Upper lobe of left lung (tissue), 6 donors: Measurements from ENCODE around the gene CYBC1. TPM values are rescaled to one million over a fixed set of nuclear protein-coding genes. Genes with fewer than 3 reads are reported as not detected.
A peak's percentile ranks its signal among the peaks of the same experiment; 100 is the strongest.

Experiments used
- ATAC-seq, 2 donors: fragments of 200-7000 bp; cut with Tn5 transposase; one replicate each; pipeline ENCODE4 v1.9.1; 2022; ENCODE audit warnings: mild to moderate bottlenecking in 2 of 2, moderate library complexity in 2 of 2; ENCODE audit not compliant: low FRiP score in 2 of 2
- DNase-seq, 2 donors: peaks; one replicate each; pipeline ENCODE4 v3.0.0-alpha.2; 2019 to 2020
- H3K27ac ChIP-seq, 4 donors: fragments of 200-600 bp; sonication (generic); one replicate each; pipeline ENCODE4 v1.5.1; 2016 to 2019
- H3K27me3 ChIP-seq, 4 donors: fragments of 200-600 bp; sonication (generic); one replicate each; pipeline ENCODE4 v1.5.1; 2017 to 2019
- H3K36me3 ChIP-seq, 4 donors: fragments of 200-600 bp; sonication (generic); one replicate each; pipeline ENCODE4 v1.5.1; 2016 to 2019
- H3K4me1 ChIP-seq, 4 donors: fragments of 200-600 bp; sonication (generic); one replicate each; pipeline ENCODE4 v1.5.1; 2018 to 2019
- H3K4me3 ChIP-seq, 4 donors: fragments of 200-600 bp; sonication (generic); one replicate each; pipeline ENCODE4 v1.5.1; 2017 to 2019; ENCODE audit warnings: mild to moderate bottlenecking in 2 of 4, moderate library complexity in 1 of 4
- H3K9me3 ChIP-seq, 4 donors: fragments of 200-600 bp; sonication (generic); one replicate each; pipeline ENCODE4 v1.5.1; 2018 to 2019
- EP300 ChIP-seq, 4 donors: sonication (generic); formaldehyde crosslinking; IDR thresholded peaks; one replicate each; pipeline ENCODE4 v1.5.1; 2017; ENCODE audit warnings: antibody characterized with exemption in 4 of 4, control low read depth in 2 of 4
- POLR2A ChIP-seq, 4 donors: fragments of 450-650 bp; IDR thresholded peaks; one replicate each; pipeline ENCODE4 v1.5.1; 2016 to 2017; ENCODE audit warnings: antibody characterized with exemption in 4 of 4, mild to moderate bottlenecking in 2 of 4
- POLR2AphosphoS5 ChIP-seq, 2 donors: sonication (generic); formaldehyde crosslinking; IDR thresholded peaks; one replicate each; pipeline ENCODE4 v1.5.1; 2017; ENCODE audit warnings: antibody characterized with exemption in 2 of 2
- whole genome bisulfite sequencing, 2 donors: methylation state at CpG; one replicate each; pipeline ENCODE4 v1.1.5; 2017 to 2018; 5-methylcytosine and 5-hydroxymethylcytosine counted together
- total RNA-seq, 6 donors: library from RNA; depleted of rRNA in 4 of 6; stranded (reverse); fragments of >200 nt in 4 of 6; gene quantifications; one replicate each; pipeline versions ENCODE4 v1.1.0 to v1.2.1, GENCODE V29; 2016 to 2021
- TF ChIP-seq, protein P1 (sequence below), 6 experiments: fragments of 450-650 bp in 4 of 6; fragments of 200-600 bp in 2 of 6; sonication (generic) in 2 of 6; IDR thresholded peaks; one replicate each; pipeline ENCODE4 v1.5.1; 2016 to 2019; ENCODE audit warnings: antibody characterized with exemption in 6 of 6
- donor health status: DM: no; HTN: no; CAD: no; lungs with moderate emphysema.
- donor health status: DM: no; HTN: yes; CAD: no; lungs with severe emphysema.

CYBC1 gene
- total RNA-seq, 6 donors from 2014 or later: 74.9 to 193 (median 108) TPM

DNA sequence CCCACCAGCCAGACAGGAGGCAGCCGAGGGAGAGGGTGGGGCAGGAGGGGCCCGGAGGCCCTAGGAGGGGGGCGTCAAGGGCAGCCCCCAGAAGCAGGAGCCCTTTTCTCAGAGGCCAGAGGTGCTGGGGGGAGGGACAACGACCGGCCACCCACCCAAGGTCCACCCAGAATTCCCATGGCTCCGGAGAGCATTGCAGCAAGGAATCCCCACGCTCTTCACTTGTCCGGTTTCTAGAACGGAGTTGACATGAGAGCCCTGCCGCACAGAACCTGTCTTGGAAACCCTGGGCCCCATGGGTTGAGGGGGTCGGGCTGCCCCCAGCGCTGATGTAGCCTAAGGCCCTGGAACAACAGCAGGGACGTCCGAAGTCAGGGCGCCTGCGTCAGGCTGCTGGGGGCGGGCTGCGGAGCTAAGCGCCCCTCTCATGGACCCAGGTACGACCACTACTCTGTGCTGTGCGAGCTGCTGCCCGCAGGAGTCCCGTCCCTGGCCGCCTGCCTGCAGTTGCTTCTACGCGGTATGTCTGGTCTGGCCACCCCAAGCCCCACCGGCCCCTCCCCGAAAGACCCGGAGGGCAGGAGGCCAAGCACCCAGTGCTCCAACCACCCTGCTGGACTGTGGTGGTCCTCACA lies 11.2 kb downstream of the CYBC1 start:
- 92 to 93% methylated on average over 7 to 25 of the region's 29 CpGs for WGBS, 2 donors
- H3K27ac ChIP-seq: no peak overlapping the region
- ATAC-seq (no peak), DNase-seq (peak in 1 of 2 donors; percentile 74)
- H3K9me3 ChIP-seq: no peaks in the 10 kb centered on the region
- H3K36me3 ChIP-seq: peaks cover 4 to 74% (median 48%) of the 10 kb centered on the region in 4 donors
- H3K27me3 ChIP-seq: no peaks in the 10 kb centered on the region
- TF ChIP-seq POLR2AphosphoS5 (IDR thresholded peaks at IDR 0.05) (no peak), EP300 (IDR thresholded peaks at IDR 0.05) (no peak), POLR2A (IDR thresholded peaks at IDR 0.05) (no peak)
- TF ChIP-seq, protein P1, sequence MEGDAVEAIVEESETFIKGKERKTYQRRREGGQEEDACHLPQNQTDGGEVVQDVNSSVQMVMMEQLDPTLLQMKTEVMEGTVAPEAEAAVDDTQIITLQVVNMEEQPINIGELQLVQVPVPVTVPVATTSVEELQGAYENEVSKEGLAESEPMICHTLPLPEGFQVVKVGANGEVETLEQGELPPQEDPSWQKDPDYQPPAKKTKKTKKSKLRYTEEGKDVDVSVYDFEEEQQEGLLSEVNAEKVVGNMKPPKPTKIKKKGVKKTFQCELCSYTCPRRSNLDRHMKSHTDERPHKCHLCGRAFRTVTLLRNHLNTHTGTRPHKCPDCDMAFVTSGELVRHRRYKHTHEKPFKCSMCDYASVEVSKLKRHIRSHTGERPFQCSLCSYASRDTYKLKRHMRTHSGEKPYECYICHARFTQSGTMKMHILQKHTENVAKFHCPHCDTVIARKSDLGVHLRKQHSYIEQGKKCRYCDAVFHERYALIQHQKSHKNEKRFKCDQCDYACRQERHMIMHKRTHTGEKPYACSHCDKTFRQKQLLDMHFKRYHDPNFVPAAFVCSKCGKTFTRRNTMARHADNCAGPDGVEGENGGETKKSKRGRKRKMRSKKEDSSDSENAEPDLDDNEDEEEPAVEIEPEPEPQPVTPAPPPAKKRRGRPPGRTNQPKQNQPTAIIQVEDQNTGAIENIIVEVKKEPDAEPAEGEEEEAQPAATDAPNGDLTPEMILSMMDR (IDR thresholded peaks at IDR 0.05): no peak
- no peak overlapping the region for H3K4me3 ChIP-seq
- H3K4me1 ChIP-seq: peaks cover 0 to 17% (median 11%) of the 10 kb centered on the region in 4 donors

DNA sequence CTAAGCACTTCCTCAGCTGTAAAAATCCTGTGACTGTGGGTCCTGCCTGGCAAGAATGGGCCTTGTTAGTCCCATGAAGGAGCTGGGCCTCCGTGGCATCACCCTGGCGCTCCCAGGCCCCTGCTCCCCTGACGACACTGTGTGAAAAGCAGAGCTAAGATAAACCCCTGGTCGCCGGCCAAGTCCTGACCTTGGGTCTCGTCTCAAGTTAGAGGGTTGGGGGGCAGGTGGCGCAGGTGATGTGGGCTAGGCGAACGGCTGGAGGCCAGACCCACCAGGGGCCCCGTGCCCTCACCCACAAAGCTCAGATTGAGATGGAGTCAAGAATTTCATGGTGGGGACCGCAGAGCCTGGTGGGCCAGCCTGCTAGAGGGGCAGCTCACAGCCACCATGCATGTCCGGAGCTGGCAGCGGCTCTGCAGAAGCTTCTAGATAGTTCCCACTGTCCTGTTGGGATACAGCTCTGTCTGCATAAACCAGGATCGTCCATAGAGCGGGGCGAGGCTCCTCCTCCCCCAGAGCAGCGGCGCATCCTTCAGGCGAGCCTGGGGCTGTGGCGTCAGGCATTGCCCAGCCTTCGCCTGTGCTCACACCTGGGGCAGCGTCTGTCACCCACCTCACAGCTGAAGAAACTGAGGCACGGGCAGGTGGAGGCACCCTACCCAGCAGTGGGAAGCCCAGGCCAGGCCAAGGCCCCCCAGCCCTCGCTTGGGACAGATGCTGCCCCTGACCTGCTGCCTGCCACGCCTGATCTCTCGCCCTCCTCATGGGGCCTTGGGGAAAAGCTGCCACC lies 12.0 kb downstream of the CYBC1 start:
- no peak for ATAC-seq
- TF ChIP-seq, protein P1 (IDR thresholded peaks at IDR 0.05): no peak
- H3K4me3 ChIP-seq: no peak overlapping the region

DNA sequence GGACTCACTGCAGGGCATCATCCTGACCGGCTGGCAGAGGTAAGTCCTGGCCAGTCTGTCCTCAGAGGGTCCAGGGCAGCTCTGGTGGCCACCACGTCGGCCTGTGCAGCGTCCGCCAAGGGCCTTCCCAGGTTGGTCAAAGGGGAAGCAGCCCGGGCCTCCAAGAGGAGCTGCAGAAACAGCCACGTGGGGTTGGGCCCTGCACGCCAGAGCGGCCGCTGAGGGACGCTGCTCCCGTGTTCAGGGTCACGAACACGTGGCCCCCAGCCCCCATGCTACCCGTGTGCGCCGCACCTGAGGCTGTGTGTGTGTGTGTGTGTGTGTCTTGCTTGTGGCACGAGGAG lies 13.3 kb downstream of the CYBC1 start:
- WGBS, 2 donors: 87 to 95% methylated on average over 16 to 18 of the region's 18 CpGs

More for the DNA sequence above, 12.0 kb downstream of the CYBC1 start:
- no peak overlapping the region for H3K27ac ChIP-seq
- H3K27me3 ChIP-seq: no peaks in the 10 kb centered on the region
- H3K4me1 ChIP-seq: peaks cover 0 to 17% (median 11%) of the 10 kb centered on the region in 4 donors
- peak in 1 of 2 donors; percentile 68 for DNase-seq
- no peaks in the 10 kb centered on the region for H3K9me3 ChIP-seq
- WGBS, 2 donors: 67 to 90% methylated on average over 3 to 26 of the region's 26 CpGs
- H3K36me3 ChIP-seq: peaks cover 4 to 69% (median 47%) of the 10 kb centered on the region in 4 donors

DNA sequence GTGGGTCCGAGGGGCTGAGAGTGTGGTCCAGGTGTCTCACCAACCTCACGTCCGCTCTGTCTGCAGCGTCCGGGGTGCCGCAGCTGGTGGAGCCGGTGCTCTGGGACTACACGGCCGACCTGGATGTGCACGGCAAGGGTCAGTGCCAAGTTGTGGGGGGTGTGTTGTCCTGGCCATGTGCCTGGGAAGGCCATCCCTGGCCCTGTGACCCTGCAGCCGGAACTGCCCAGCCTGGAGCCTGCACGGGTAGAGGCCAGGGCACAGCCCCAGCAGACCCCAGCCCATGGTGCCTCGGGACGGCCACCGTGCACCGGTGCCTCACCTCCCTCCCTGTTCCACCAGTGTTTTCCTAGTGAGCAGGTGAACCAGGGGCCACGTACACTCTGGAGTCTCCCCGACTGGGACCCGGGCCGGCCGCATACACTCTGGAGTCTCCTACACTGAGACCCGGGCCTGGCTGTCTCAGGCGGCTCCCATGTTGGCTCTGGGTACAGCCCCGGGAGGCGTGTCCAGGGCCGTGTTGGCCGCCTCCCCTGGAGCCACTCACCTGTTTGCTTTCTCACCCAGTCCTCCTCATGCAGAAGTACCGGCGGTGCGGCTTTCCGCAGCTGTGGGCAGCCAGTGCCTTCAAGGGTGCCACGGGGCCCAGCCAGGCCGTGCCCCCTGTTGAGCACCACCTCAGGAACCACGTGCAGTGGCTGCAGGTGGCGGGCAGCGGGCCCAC lies 13.8 kb downstream of the CYBC1 start:
- Histone ChIP-seq H3K27me3 (no peaks in the 10 kb centered on the region), H3K27ac (no peak overlapping the region), H3K9me3 (no peaks in the 10 kb centered on the region), H3K36me3 (peaks cover 0 to 51% (median 32%) of the 10 kb centered on the region in 4 donors), H3K4me3 (no peak overlapping the region), H3K4me1 (peaks cover 0 to 17% (median 11%) of the 10 kb centered on the region in 4 donors)
- peak in 1 of 2 donors; percentile 78 for DNase-seq
- ATAC-seq: no peak
- TF ChIP-seq POLR2A (IDR thresholded peaks at IDR 0.05) (no peak), POLR2AphosphoS5 (IDR thresholded peaks at IDR 0.05) (no peak), EP300 (IDR thresholded peaks at IDR 0.05) (no peak)
- TF ChIP-seq, protein P1 (IDR thresholded peaks at IDR 0.05): no peak
- 88% methylated on average over 10 to 16 of the region's 36 CpGs for WGBS, 2 donors

More for the DNA sequence above, 13.3 kb downstream of the CYBC1 start:
- no peaks in the 10 kb centered on the region for H3K9me3 ChIP-seq
- no peaks in the 10 kb centered on the region for H3K27me3 ChIP-seq
- no peak overlapping the region for H3K4me3 ChIP-seq
- ATAC-seq (no peak), DNase-seq (no peak)
- H3K36me3 ChIP-seq: peaks cover under 1 to 56% (median 34%) of the 10 kb centered on the region in 4 donors
- TF ChIP-seq POLR2AphosphoS5 (IDR thresholded peaks at IDR 0.05): no peak
- no peak for TF ChIP-seq EP300 (IDR thresholded peaks at IDR 0.05)
- no peak for TF ChIP-seq POLR2A (IDR thresholded peaks at IDR 0.05)
- TF ChIP-seq, protein P1 (IDR thresholded peaks at IDR 0.05): no peak
- H3K4me1 ChIP-seq: peaks cover 0 to 17% (median 11%) of the 10 kb centered on the region in 4 donors
- H3K27ac ChIP-seq: no peak overlapping the region
